GM12891 (cell line): Measurements from ENCODE around the gene ZNF614.

ENCODE experiments used
- DNase-seq: peaks from one replicate; pipeline ENCODE4 v3.0.0; 2011; ENCODE audit warnings: low spot score; ENCODE audit not compliant: insufficient read length
- FAIRE-seq: peaks from 2 replicates; lab custom pipeline; 2011; peaks lifted over from hg19 to GRCh38; lab: Jason Lieb, UNC
- POLR2A ChIP-seq: IDR thresholded peaks from 2 replicates; pipeline ENCODE4 v1.6.1; 2011; ENCODE audit warnings: low read depth, low read length, control low read depth
- POLR2AphosphoS5 ChIP-seq: IDR thresholded peaks from 2 replicates; pipeline ENCODE4 v1.6.1; 2011; ENCODE audit warnings: low read depth, low read length, control low read depth
- SPI1 ChIP-seq: IDR thresholded peaks from 2 replicates; pipeline ENCODE4 v1.6.1; 2011; ENCODE audit warnings: low read depth, low read length, control low read depth
- TAF1 ChIP-seq: IDR thresholded peaks from 2 replicates; pipeline ENCODE4 v1.6.1; 2011; ENCODE audit warnings: low read depth, low read length, control low read depth

Gene ZNF614

DNA sequence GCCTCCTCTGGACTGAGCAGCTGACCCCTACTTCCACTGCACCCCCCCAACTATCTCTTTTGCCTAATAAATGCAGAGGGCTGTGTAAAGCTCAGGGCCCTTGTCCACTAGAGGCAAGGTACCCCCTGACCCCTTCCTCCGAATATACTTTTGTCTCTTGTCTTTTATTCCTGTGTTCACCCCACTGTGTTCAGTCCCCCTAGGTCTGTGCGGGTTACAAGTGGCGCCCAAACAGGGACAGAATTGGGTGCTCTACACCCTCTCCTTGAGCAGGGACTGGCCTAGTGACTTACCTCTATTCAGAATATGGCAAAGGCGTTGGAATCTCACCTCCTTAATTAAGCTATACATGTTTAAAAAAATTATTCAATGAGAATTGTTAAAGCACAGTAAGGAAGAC is 56.6 kb downstream of the ZNF614 start:
- TF ChIP-seq SPI1 (no peak), POLR2A (no peak), POLR2AphosphoS5 (no peak)
- FAIRE-seq (no peak), DNase-seq (no peak)

DNA sequence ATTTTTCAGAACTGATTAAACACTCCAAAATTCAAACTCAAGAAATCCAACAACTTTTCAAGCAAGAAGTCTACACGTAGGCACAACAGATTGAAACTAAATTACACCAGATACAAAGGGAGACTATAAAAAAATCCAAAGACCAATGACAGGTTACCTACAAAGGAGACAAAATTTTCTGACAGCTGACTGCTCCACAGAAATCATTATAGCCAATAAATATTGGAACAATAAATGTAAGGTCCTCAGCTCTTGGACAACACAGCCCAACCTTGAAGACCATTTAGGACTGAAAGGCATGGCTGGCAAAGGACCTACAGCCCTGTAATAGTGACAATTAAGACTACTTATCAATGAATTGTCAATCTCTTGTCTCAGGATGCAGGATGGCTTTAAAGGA is 57.5 kb downstream of the ZNF614 start:
- FAIRE-seq: no peak
- TF ChIP-seq TAF1: no peak
- no peak for TF ChIP-seq POLR2AphosphoS5
- TF ChIP-seq SPI1: no peak
- DNase-seq: no peak

DNA sequence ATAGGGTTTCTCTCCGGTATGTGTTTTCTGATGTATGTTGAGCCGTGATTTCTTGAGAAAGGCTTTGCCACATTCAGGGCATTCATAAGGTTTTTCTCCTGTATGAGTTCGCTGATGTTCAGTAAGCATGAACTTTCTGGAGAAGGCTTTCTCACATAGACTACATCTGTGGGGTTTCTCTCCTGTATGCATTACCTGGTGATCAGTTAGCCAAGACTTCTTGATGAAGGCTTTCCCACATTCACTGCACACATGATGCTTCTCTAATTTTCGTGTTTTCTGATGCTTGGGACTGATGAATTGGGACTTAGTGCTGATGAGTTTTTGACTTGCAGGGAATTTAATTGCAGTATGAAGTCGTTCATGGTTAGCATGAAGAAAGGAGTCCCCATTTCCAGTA is 62.6 kb downstream of the ZNF614 start:
- FAIRE-seq: no peak
- no peak for TF ChIP-seq POLR2A
- DNase-seq: no peak
